Right lobe of liver (tissue), 6 donors: ENCODE measurements around the gene CD2BP2. TPM values are rescaled to one million over a fixed set of nuclear protein-coding genes. Genes with fewer than 3 reads are reported as not detected.

Experiments
- ATAC-seq, 4 donors: fragments of 200-7000 bp; cut with Tn5 transposase; one replicate each; pipeline ENCODE4 v1.9.1; 2020; ENCODE audit warnings: mild to moderate bottlenecking in 4 of 4, moderate library complexity in 4 of 4
- DNase-seq, 3 donors: peaks; one replicate each; pipeline ENCODE4 v3.0.0-alpha.2; 2020
- H3K27ac ChIP-seq, 3 donors: fragments of 200-600 bp; one replicate each; pipeline ENCODE4 v1.8.0; 2022
- H3K27me3 ChIP-seq, 2 donors: fragments of 200-600 bp; one replicate each; pipeline ENCODE4 v1.8.0; 2022
- H3K36me3 ChIP-seq, 4 donors: fragments of 200-600 bp; sonication (generic) in 1 of 4; one replicate each; pipeline versions ENCODE4 v1.5.1 to v1.8.0; 2017 to 2022; ENCODE audit warnings: control low read depth in 1 of 4
- H3K4me1 ChIP-seq, 4 donors: fragments of 200-600 bp; sonication (generic) in 1 of 4; one replicate each; pipeline versions ENCODE4 v1.5.1 to v1.8.0; 2017 to 2022; ENCODE audit warnings: control low read depth in 1 of 4
- H3K4me3 ChIP-seq, 3 donors: fragments of 200-600 bp; one replicate each; pipeline ENCODE4 v1.8.0; 2022
- H3K9me3 ChIP-seq, 4 donors: fragments of 200-600 bp; sonication (generic) in 1 of 4; one replicate each; pipeline versions ENCODE4 v1.5.1 to v1.8.0; 2017 to 2022; ENCODE audit warnings: control low read depth in 1 of 4
- POLR2A ChIP-seq: fragments of 450-650 bp; IDR thresholded peaks from one replicate; pipeline ENCODE4 v1.6.1; 2017; ENCODE audit warnings: antibody characterized with exemption, mild to moderate bottlenecking
- WGBS: methylation state at CpG from one replicate; pipeline ENCODE4 v1.1.6; 2018; ENCODE audit warnings: low coverage, low lambda C conversion rate; ENCODE audit not compliant: insufficient coverage; ENCODE audit errors: missing lambda C conversion rate; 5-methylcytosine and 5-hydroxymethylcytosine counted together
- intact Hi-C, 2 donors: fragments of 100-400 bp; cut with DNase I; formaldehyde crosslinking; loops; one replicate each; pipeline versions ENCODE4 v1.11.2 to v1.14.1; 2022
- long read RNA-seq: library from polyadenylated mRNA; unstranded; transcript quantifications from one replicate; pipeline ENCODE4 v2.0.0, GENCODE V29; 2019
- total RNA-seq, 6 experiments: library from RNA; depleted of rRNA in 2 of 6; stranded (reverse); fragments of >200 nt in 2 of 6; fragmentation: NEBNext Ultra II Directional in 3 of 6; extraction: Animal tissue kit (Norgen Biotek cat#: 25700) in 3 of 6; gene quantifications; one replicate each; pipeline versions ENCODE4 v1.1.0 to v1.2.4, GENCODE V29; 2016 to 2023
- TF ChIP-seq, protein P1 (sequence below), 4 donors: fragments of 200-600 bp in 3 of 4; fragments of 450-650 bp in 1 of 4; IDR thresholded peaks; one replicate each; pipeline versions ENCODE4 v1.5.1 to v1.8.0; 2016 to 2022; ENCODE audit warnings: antibody characterized with exemption in 4 of 4, mild to moderate bottlenecking in 2 of 4
- donor health status: DM: no; HTN: yes; CAD: no.
- donor health status: DM: no; HTN: no; CAD: no.
- donor health status: DM: no; HTN: no; CAD: no.
- donor health status: DM: no; HTN: yes; CAD: no.
- donor health status: DM: no; HTN: yes; CAD: no.

The CD2BP2 gene
- 10 to 100 TPM; 14.8 to 23.8 (median 18.2) TPM for total RNA-seq
- long read RNA-seq, partial matches to known transcripts, result 1 of 5 reads
- long read RNA-seq, other reads (novel, unspliced or antisense), result 1 of 5 reads

DNA sequence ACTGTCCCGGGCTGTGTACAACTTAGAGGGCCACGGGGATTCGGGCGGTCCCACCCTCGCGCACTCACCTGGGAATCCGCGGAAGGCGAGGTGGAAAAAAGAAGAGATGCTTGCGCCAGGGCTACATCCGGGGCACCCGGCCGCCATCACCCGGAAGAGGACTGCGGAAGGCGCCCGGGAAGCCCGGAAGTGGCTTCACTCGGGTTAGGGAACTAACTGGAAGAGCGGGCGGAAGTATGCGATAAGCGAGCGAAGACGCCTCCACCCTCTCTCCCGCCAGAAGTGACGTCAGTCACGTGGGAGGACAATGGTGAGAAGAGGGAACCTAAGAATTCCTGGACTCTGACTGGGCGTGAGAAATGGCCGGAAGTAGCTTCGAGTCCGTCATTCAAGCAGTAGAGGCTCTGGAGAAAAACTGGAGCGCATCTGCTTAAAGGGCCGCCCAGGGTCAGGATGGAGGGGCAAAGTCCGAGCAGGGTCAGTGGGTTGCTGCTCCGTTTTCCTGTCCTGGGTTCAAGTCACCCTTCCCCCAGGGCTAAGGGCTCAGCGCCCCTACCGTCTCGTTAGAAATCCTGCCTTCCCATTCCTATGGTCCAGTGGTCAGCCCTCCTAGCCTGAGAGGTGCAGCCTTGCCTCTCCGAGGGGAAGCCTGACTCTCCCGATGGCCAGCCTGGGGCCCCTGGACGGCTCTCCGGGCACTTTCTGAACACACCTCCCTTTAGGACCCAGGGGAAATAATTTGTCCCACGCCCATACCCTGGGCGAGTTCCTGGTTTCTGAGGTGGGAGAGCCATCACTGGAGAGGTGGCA, at the start of gene CD2BP2:
Gene CD2BP2, minus strand, starts transcription at position 165 of the 810 bp plus-strand sequence. CDS start 627 bp downstream, outside the sequence.
- peaks cover 0 to 19% (median 6%) of the 10 kb centered on the region in 4 donors for H3K36me3 ChIP-seq
- peak; percentile 60 for TF ChIP-seq POLR2A
- TF ChIP-seq, protein P1, sequence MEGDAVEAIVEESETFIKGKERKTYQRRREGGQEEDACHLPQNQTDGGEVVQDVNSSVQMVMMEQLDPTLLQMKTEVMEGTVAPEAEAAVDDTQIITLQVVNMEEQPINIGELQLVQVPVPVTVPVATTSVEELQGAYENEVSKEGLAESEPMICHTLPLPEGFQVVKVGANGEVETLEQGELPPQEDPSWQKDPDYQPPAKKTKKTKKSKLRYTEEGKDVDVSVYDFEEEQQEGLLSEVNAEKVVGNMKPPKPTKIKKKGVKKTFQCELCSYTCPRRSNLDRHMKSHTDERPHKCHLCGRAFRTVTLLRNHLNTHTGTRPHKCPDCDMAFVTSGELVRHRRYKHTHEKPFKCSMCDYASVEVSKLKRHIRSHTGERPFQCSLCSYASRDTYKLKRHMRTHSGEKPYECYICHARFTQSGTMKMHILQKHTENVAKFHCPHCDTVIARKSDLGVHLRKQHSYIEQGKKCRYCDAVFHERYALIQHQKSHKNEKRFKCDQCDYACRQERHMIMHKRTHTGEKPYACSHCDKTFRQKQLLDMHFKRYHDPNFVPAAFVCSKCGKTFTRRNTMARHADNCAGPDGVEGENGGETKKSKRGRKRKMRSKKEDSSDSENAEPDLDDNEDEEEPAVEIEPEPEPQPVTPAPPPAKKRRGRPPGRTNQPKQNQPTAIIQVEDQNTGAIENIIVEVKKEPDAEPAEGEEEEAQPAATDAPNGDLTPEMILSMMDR (IDR thresholded peaks at IDR 0.05), result no peak
- no peaks in the 10 kb centered on the region for H3K27me3 ChIP-seq
- under 1% methylated on average over 30 of the region's 45 CpGs for WGBS
- H3K9me3 ChIP-seq, result no peaks in the 10 kb centered on the region
- peak within 1 kb of the TSS; percentile 90 to 97 (median 95) for H3K27ac ChIP-seq
- ATAC-seq (peak; percentile 83 to 89 (median 85)), DNase-seq (peak; percentile 96 to 98 (median 97))
- peaks cover 0 to 43% (median 19%) of the 10 kb centered on the region in 4 donors for H3K4me1 ChIP-seq
- intact Hi-C loops, result no loop called here
- peak within 1 kb of the TSS; percentile 79 to 95 (median 84) for H3K4me3 ChIP-seq

DNA sequence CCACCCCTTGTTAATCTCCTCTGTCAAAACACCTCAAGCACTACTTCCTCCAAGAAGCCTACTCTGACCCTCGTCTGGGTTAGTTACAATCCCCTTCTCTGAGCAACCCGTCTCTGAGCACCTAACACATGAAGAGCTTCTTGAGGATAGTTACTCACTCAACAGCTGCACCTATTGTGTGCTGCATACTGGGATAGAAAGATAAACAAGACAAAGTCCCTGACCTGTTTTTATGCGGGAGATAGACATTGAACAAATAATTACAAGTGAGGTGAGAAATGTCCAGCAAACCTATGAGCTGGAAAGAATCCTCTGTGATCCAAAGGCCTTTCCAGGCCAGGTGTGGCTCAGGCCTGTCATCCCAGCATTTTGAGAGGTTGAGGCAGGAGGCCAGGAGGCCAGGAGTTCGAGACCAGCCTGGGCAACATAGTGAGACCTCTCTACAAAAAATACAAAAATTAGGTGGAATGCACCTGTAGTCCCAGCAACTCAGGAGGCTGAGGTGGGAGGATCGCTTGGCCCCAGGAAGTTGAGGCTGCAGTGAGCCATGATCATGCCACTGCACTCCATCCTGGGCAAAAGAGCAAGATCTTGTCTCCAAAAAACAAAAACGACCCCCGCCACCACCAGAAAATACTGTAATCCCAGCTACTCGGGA, 46.8 kb upstream of the CD2BP2 start:
- peaks cover 0 to 26% (median 8%) of the 10 kb centered on the region in 4 donors for H3K4me1 ChIP-seq
- H3K4me3 ChIP-seq, result no peak overlapping the region
- DNase-seq (no peak), ATAC-seq (peak; percentile 56 to 73 (median 62))
- H3K36me3 ChIP-seq, result peaks cover 0 to 4% (median 0%) of the 10 kb centered on the region in 4 donors
- 41% methylated on average over 4 of the region's 8 CpGs for whole genome bisulfite sequencing
- intact Hi-C loops, result no loop called here
- H3K9me3 ChIP-seq, result no peaks in the 10 kb centered on the region
- TF ChIP-seq, protein P1 (IDR thresholded peaks at IDR 0.05), result no peak
- no peak for TF ChIP-seq POLR2A
- H3K27me3 ChIP-seq, result no peaks in the 10 kb centered on the region
- peak overlapping the region in 2 of 3 donors; percentile 62 to 63 for H3K27ac ChIP-seq

DNA sequence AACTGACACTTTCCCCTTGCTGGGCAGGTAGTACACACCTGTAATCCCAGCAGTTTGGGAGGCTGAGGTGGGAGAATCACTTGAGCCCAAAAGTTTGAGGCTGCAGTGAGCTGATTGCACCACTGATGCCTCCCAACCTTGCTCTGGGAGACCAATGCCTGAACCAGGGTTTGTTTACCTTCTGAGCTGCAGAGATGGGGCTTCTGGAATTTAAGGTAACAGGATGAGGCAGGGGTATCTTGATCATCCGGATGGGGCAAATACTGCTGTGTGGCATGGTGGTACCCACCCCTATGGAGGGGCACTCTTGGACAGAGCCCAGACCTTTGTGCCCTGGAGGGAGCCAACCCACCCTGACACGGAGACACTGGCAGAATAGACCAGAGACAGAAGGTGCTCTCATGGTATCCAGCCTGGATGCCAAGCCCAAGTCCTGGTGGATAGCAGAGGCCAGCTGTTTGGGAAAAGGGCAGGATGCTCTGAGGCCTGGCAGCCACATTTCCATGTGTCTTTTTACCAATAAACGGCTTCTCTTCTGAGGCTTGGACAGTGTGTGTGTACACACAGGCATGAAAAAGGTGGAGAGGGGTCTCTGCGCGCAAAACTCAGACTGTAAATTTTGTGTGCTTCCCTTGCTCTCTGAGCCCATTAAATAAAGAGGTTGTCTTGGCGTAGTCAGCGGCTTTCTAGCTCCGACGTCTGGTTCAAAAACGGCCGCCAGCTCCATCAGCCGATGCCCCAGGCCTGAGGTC, 44.5 kb upstream of the CD2BP2 start:
- Histone ChIP-seq H3K4me1 (peaks cover 0 to 37% (median 8%) of the 10 kb centered on the region in 4 donors), H3K27me3 (no peaks in the 10 kb centered on the region), H3K4me3 (peak overlapping the region; percentile 65 to 76 (median 69)), H3K9me3 (no peaks in the 10 kb centered on the region), H3K27ac (peak overlapping the region; percentile 52 to 63 (median 62)), H3K36me3 (peaks cover 0 to 4% (median 0%) of the 10 kb centered on the region in 4 donors)
- no peak for TF ChIP-seq POLR2A
- TF ChIP-seq, protein P1 (IDR thresholded peaks at IDR 0.05), result no peak
- 54% methylated on average over 4 of the region's 12 CpGs for WGBS
- ATAC-seq, result no peak
- no peak for DNase-seq
- intact Hi-C loops, result no loop called here
